Measurements from ENCODE around the gene TBC1D22B. TPM values are rescaled to one million over a fixed set of nuclear protein-coding genes. Genes with fewer than 3 reads are reported as not detected.

TBC1D22B gene
- total and polyA plus RNA-seq, 2 of the 13 experiments (the other 11 are each of a cell fraction or from before 2014, with no cell fraction given), result 9.7 to 12.9 TPM

- TF ChIP-seq USF2 (IDR thresholded peaks at IDR 0.05; ENCODE audit: low read depth, low read length), result 0 out of 2 replicates have a peak, but pooled peaks have one; percentile 4
- no peak for TF ChIP-seq USF2 (CRISPR knock-in tag; IDR thresholded peaks at IDR 0.05; ENCODE audit: borderline replicate concordance)
- peak; percentile 85 for TF ChIP-seq GATAD2A (CRISPR knock-in tag; IDR thresholded peaks at IDR 0.05)
- TF ChIP-seq RXRB (CRISPR knock-in tag; IDR thresholded peaks at IDR 0.05; ENCODE audit: borderline replicate concordance), result peak; percentile 68
- peak; percentile 24 for TF ChIP-seq SMC3 (IDR thresholded peaks at IDR 0.05; ENCODE audit: low read length)
- no peak for TF ChIP-seq NONO (IDR thresholded peaks at IDR 0.05)
- 0 out of 2 replicates have a peak, but pooled peaks have one; percentile 28 for TF ChIP-seq NONO (CRISPR knock-in tag; conservative IDR thresholded peaks at IDR 0.05)
- TF ChIP-seq, protein P1, sequence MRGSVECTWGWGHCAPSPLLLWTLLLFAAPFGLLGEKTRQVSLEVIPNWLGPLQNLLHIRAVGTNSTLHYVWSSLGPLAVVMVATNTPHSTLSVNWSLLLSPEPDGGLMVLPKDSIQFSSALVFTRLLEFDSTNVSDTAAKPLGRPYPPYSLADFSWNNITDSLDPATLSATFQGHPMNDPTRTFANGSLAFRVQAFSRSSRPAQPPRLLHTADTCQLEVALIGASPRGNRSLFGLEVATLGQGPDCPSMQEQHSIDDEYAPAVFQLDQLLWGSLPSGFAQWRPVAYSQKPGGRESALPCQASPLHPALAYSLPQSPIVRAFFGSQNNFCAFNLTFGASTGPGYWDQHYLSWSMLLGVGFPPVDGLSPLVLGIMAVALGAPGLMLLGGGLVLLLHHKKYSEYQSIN (CRISPR knock-in tag; IDR thresholded peaks at IDR 0.05; ENCODE audit: borderline replicate concordance), result no peak
- peak; percentile 88 for TF ChIP-seq RARA (CRISPR knock-in tag; IDR thresholded peaks at IDR 0.05)
- peak; percentile 67; the same call in 1 of the 2 replicates for TF ChIP-seq FOXO1 (CRISPR knock-in tag; IDR thresholded peaks at IDR 0.05)
- TF ChIP-seq MIXL1 (CRISPR knock-in tag; IDR thresholded peaks at IDR 0.05), result 0 out of 2 replicates have a peak, but pooled peaks have one; percentile 33
- TF ChIP-seq FOSL2 (CRISPR knock-in tag; IDR thresholded peaks at IDR 0.05), result peak; percentile 72; the same call in 1 of the 2 replicates
- peak; percentile 31; the same call in 1 of the 2 replicates for TF ChIP-seq RERE (CRISPR knock-in tag; IDR thresholded peaks at IDR 0.05; ENCODE audit: low read depth)
- peak; percentile 43 for TF ChIP-seq SAP130 (CRISPR knock-in tag; IDR thresholded peaks at IDR 0.05; ENCODE audit: low read depth)
- TF ChIP-seq ZBTB20 (CRISPR knock-in tag; IDR thresholded peaks at IDR 0.05; ENCODE audit: borderline replicate concordance, low read depth), result peak; percentile 40; the same call in 1 of the 2 replicates
These were observed 109.3 kb downstream of the TBC1D22B start (continued) for GRCh38 chr6:37366910-37367309.

Data from HepG2 (cell line).